HCT116 (cell line): ENCODE measurements around the gene NLRP12.

Experiments
- CTCF ChIP-seq, 3 experiments: fragments of 200-600 bp in 1 of 3; sonication (generic) in 1 of 3; IDR thresholded peaks in 2 of 3; conservative IDR thresholded peaks in 1 of 3; 2 replicates each; pipeline ENCODE4 v1.5.1; 2012 to 2017; ENCODE audit warnings: low read depth in 2 of 3, low read length in 2 of 3, antibody characterized with exemption in 1 of 3, borderline replicate concordance in 1 of 3, control low read depth in 1 of 3, mild to moderate bottlenecking in 1 of 3, mixed read lengths in 1 of 3, mixed run types in 1 of 3, moderate library complexity in 1 of 3; ENCODE audit not compliant: insufficient read depth in 1 of 3
- EGR1 ChIP-seq: IDR thresholded peaks from 2 replicates; pipeline ENCODE4 v1.6.1; 2012; ENCODE audit warnings: low read depth
- MAX ChIP-seq: IDR thresholded peaks from 2 replicates; pipeline ENCODE4 v1.6.1; 2012
- POLR2A ChIP-seq: IDR thresholded peaks from 2 replicates; pipeline ENCODE4 v1.7.0; 2011; ENCODE audit warnings: borderline replicate concordance; ENCODE audit not compliant: insufficient read depth, insufficient read length; ENCODE audit errors: extremely low read depth
- POLR2AphosphoS5 ChIP-seq: IDR thresholded peaks from 2 replicates; pipeline ENCODE4 v1.6.1; 2011; ENCODE audit warnings: mild to moderate bottlenecking, low read depth, low read length, moderate library complexity
- REST ChIP-seq: IDR thresholded peaks from 2 replicates; pipeline ENCODE4 v1.6.1; 2012; ENCODE audit warnings: low read depth
- SIN3A ChIP-seq: IDR thresholded peaks from 2 replicates; pipeline ENCODE4 v1.6.1; 2012; ENCODE audit warnings: low read depth
- TCF7L2 ChIP-seq: IDR thresholded peaks from 2 replicates; pipeline ENCODE4 v1.7.0; 2011; ENCODE audit warnings: borderline replicate concordance, inconsistent platforms; ENCODE audit not compliant: insufficient read depth, insufficient read length; ENCODE audit errors: extremely low read depth

GRCh38 chr19:53868892-53869804, 45.0 kb upstream of the NLRP12 start:
- TF ChIP-seq POLR2AphosphoS5 = peak; percentile 43
- peak; percentile 69 for TF ChIP-seq MAX
- TF ChIP-seq REST = no peak
- 0 out of 6 replicates have a peak, but pooled peaks of 1 of the 3 experiments have one; percentile 10 for TF ChIP-seq CTCF (IDR thresholded peaks at IDR 0.05 in 2 of 3, conservative IDR thresholded peaks at IDR 0.05 in 1 of 3; ENCODE audit: borderline replicate concordance in 1 of 3, insufficient read depth in 1 of 3, low read depth in 2 of 3, low read length in 2 of 3)
- peak; percentile 94 for TF ChIP-seq EGR1
- peak; percentile 53; the same call in 1 of the 2 replicates for TF ChIP-seq SIN3A
- no peak for TF ChIP-seq POLR2A
- TF ChIP-seq TCF7L2 = peak; percentile 76
